Measurements from ENCODE around the gene PLA2G2F.

PLA2G2F gene

GRCh38 chr1:20138961-20139550 lies at the start of gene PLA2G2F:
PLA2G2F (plus strand) TSS chr1:20139323; CDS start chr1:20139428, 105 bp downstream.
- no peak for DNase-seq (ENCODE audit: low read depth)

GRCh38 chr1:20089328-20090077 lies 49.6 kb upstream of the PLA2G2F start:
- no peak for DNase-seq (ENCODE audit: low read depth)

GRCh38 chr1:20090119-20090518 lies 49.0 kb upstream of the PLA2G2F start:
- DNase-seq (ENCODE audit: low read depth) = no peak

- DNase-seq (ENCODE audit: low read depth) = no peak
These were observed 48.5 kb upstream of the PLA2G2F start for GRCh38 chr1:20090641-20091040.

- no peak for DNase-seq (ENCODE audit: low read depth)
These were observed 45.8 kb upstream of the PLA2G2F start for GRCh38 chr1:20093303-20093702.

- no peak for DNase-seq (ENCODE audit: low read depth)
These were observed 45.2 kb upstream of the PLA2G2F start for GRCh38 chr1:20093940-20094391.

- no peak for DNase-seq (ENCODE audit: low read depth)
These were observed 43.3 kb upstream of the PLA2G2F start for GRCh38 chr1:20095564-20096434.

- DNase-seq (ENCODE audit: low read depth) = no peak
These were observed 42.2 kb upstream of the PLA2G2F start for GRCh38 chr1:20096840-20097447.

- DNase-seq (ENCODE audit: low read depth) = no peak
These were observed 39.6 kb upstream of the PLA2G2F start for GRCh38 chr1:20099533-20099932.

GRCh38 chr1:20100632-20101355 lies 38.3 kb upstream of the PLA2G2F start:
- no peak for DNase-seq (ENCODE audit: low read depth)

- no peak for DNase-seq (ENCODE audit: low read depth)
These were observed 36.2 kb upstream of the PLA2G2F start for GRCh38 chr1:20102875-20103274.

- DNase-seq (ENCODE audit: low read depth) = no peak
These were observed 33.3 kb upstream of the PLA2G2F start for GRCh38 chr1:20105856-20106255.

- DNase-seq (ENCODE audit: low read depth) = no peak
These were observed 31.8 kb upstream of the PLA2G2F start for GRCh38 chr1:20107351-20107750.

- no peak for DNase-seq (ENCODE audit: low read depth)
These were observed 31.3 kb upstream of the PLA2G2F start for GRCh38 chr1:20107796-20108195.

- DNase-seq (ENCODE audit: low read depth) = no peak
These were observed 30.6 kb upstream of the PLA2G2F start for GRCh38 chr1:20108366-20109123.

GRCh38 chr1:20109223-20109856 lies 29.8 kb upstream of the PLA2G2F start:
- DNase-seq (ENCODE audit: low read depth) = no peak

- no peak for DNase-seq (ENCODE audit: low read depth)
These were observed 28.4 kb upstream of the PLA2G2F start for GRCh38 chr1:20110679-20111078.

GRCh38 chr1:20111452-20111851 lies 27.7 kb upstream of the PLA2G2F start:
- DNase-seq (ENCODE audit: low read depth) = no peak

GRCh38 chr1:20112279-20113000 lies 26.7 kb upstream of the PLA2G2F start:
- DNase-seq (ENCODE audit: low read depth) = no peak

Measured in GM04503 (cell line).